Calu3 (cell line): Measurements from ENCODE around the gene TBC1D8. TPM values are rescaled to one million over a fixed set of nuclear protein-coding genes. Genes with fewer than 3 reads are reported as not detected.

Source experiments
- BruUV-seq: library from RNA; stranded (reverse); fragments of 400-500 nt; replicated peaks from 2 replicates; lab custom pipeline; 2021; lab: Mats Ljungman, UMichigan
- CTCF ChIA-PET: fragments of 300-600 bp; sonication (Branson Sonifier 250); formaldehyde crosslinking; loops from one replicate; lab custom pipeline; 2022; ENCODE audit warnings: antibody characterized with exemption; lab: Charles Lee
- DNase-seq: peaks from one replicate; pipeline ENCODE4 v3.0.0; 2022
- H3K27ac Mint-ChIP-seq: one replicate; pipeline ENCODE4 v1.8.0; 2022; ENCODE audit warnings: mixed read lengths; ENCODE audit not compliant: unreplicated experiment
- H3K27me3 Mint-ChIP-seq: one replicate; pipeline ENCODE4 v1.8.0; 2022; ENCODE audit warnings: mixed read lengths; ENCODE audit not compliant: unreplicated experiment
- H3K36me3 Mint-ChIP-seq: one replicate; pipeline ENCODE4 v1.8.0; 2022; ENCODE audit warnings: mild to moderate bottlenecking, moderate library complexity, mixed read lengths; ENCODE audit not compliant: insufficient read depth, unreplicated experiment
- H3K4me1 Mint-ChIP-seq: one replicate; pipeline ENCODE4 v1.8.0; 2022; ENCODE audit warnings: mild to moderate bottlenecking, low read depth, mixed read lengths; ENCODE audit not compliant: unreplicated experiment
- H3K4me3 Mint-ChIP-seq: one replicate; pipeline ENCODE4 v1.8.0; 2022; ENCODE audit warnings: mild to moderate bottlenecking, low read depth, moderate library complexity, mixed read lengths; ENCODE audit not compliant: unreplicated experiment
- H3K9me3 Mint-ChIP-seq: one replicate; pipeline ENCODE4 v1.8.0; 2022; ENCODE audit warnings: low read depth, mixed read lengths; ENCODE audit not compliant: unreplicated experiment
- intact Hi-C: fragments of 100-400 bp; cut with micrococcal nuclease; formaldehyde crosslinking; loops from one replicate; pipeline ENCODE4 v1.10.0; 2022; ENCODE audit not compliant: unreplicated experiment
- total RNA-seq: library from RNA; stranded (reverse); gene quantifications from 2 replicates; pipeline ENCODE4 v1.2.3, GENCODE V29; 2022
- TF ChIP-seq, protein P1 (sequence below): fragments of 200-600 bp; IDR thresholded peaks from one replicate; pipeline ENCODE4 v1.8.0; 2022; ENCODE audit warnings: antibody characterized with exemption; ENCODE audit not compliant: unreplicated experiment

TBC1D8 gene
- total RNA-seq, 1 experiment from 2014 or later = 25.3 TPM

DNA sequence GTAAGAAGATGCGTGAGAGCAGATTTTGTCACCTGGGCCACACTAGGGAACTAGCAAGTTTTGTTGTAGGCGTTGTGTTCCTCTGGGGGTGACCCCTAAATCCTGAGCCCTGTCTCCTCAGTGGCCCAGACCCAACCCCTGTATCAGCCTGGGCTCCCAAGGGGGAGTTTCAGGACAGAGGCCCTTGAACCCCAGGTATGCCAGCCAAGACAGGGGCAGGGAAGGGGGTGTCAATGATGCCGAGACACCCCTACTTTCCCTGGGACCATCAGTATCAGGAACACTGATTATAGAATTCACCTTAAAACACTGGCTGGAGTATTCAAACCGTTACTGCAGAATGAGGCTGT lies 188.2 kb downstream of the TBC1D8 start:
- no TSS peak for BruUV-seq
- Mint-ChIP-seq H3K4me3 (no peak overlapping the region), H3K27ac (no peak overlapping the region), H3K4me1 (no peaks in the 10 kb centered on the region), H3K9me3 (no peaks in the 10 kb centered on the region), H3K36me3 (peaks cover 36% of the 10 kb centered on the region), H3K27me3 (no peaks in the 10 kb centered on the region)
- TF ChIP-seq, protein P1, sequence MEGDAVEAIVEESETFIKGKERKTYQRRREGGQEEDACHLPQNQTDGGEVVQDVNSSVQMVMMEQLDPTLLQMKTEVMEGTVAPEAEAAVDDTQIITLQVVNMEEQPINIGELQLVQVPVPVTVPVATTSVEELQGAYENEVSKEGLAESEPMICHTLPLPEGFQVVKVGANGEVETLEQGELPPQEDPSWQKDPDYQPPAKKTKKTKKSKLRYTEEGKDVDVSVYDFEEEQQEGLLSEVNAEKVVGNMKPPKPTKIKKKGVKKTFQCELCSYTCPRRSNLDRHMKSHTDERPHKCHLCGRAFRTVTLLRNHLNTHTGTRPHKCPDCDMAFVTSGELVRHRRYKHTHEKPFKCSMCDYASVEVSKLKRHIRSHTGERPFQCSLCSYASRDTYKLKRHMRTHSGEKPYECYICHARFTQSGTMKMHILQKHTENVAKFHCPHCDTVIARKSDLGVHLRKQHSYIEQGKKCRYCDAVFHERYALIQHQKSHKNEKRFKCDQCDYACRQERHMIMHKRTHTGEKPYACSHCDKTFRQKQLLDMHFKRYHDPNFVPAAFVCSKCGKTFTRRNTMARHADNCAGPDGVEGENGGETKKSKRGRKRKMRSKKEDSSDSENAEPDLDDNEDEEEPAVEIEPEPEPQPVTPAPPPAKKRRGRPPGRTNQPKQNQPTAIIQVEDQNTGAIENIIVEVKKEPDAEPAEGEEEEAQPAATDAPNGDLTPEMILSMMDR = no peak
- no peak for DNase-seq
- CTCF ChIA-PET = no interaction called here
- intact Hi-C loops = no loop called here

- Mint-ChIP-seq H3K27ac (no peak overlapping the region), H3K36me3 (peaks cover 31% of the 10 kb centered on the region), H3K27me3 (no peaks in the 10 kb centered on the region), H3K9me3 (no peaks in the 10 kb centered on the region), H3K4me1 (no peaks in the 10 kb centered on the region), H3K4me3 (no peak overlapping the region)
- BruUV-seq = no TSS peak
- no peak for DNase-seq
- intact Hi-C loops = no loop called here
- TF ChIP-seq, protein P1 = no peak
- CTCF ChIA-PET = no interaction called here
Observed at GRCh38 chr2:100962366-100963025, 188.7 kb downstream of the TBC1D8 start.

DNA sequence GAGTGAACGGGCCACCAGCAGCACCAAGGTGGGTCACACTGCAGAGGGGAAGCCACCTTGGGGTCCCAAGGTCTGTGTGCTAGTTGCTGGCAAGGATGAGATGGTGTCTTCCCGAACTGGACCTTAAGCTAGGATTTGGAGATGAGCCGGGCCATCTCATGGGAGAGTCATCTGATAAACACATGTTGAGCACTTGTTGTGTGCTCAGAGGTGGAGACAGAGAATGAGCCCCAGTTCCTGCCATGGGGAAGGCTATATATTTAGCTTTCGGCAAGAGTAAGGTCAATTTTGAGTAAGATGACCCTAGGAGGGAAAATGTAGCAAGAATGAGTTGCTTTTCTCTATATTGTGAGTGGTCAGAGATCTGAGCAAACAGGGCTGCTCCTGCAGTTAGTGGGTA lies 190.5 kb downstream of the TBC1D8 start:
- Mint-ChIP-seq H3K36me3 (peaks cover 21% of the 10 kb centered on the region), H3K4me3 (no peak overlapping the region), H3K27me3 (no peaks in the 10 kb centered on the region), H3K9me3 (no peaks in the 10 kb centered on the region), H3K4me1 (no peaks in the 10 kb centered on the region), H3K27ac (no peak overlapping the region)
- CTCF ChIA-PET = no interaction called here
- TF ChIP-seq, protein P1 = no peak
- no TSS peak for BruUV-seq
- no peak for DNase-seq
- intact Hi-C loops = no loop called here

- Mint-ChIP-seq H3K27ac (no peak overlapping the region), H3K9me3 (no peaks in the 10 kb centered on the region), H3K4me1 (no peaks in the 10 kb centered on the region), H3K36me3 (peaks cover 12% of the 10 kb centered on the region), H3K27me3 (no peaks in the 10 kb centered on the region), H3K4me3 (no peak overlapping the region)
- no TSS peak for BruUV-seq
- TF ChIP-seq, protein P1 = no peak
- no peak for DNase-seq
- intact Hi-C loops = no loop called here
- CTCF ChIA-PET = no interaction called here
Observed at GRCh38 chr2:100959225-100959880, 191.8 kb downstream of the TBC1D8 start.
